ENCODE results near the gene FAM89A. TPM values are rescaled to one million over a fixed set of nuclear protein-coding genes. Genes with fewer than 3 reads are reported as not detected.

Gene FAM89A
- polyA plus RNA-seq, 1 of the 3 experiments (the other 2 are of a cell fraction): 2.7 TPM

GRCh38 chr1:231084353-231084752 lies 44.3 kb upstream of the FAM89A start (continued):
- TF ChIP-seq USF2 (IDR thresholded peaks at IDR 0.05; ENCODE audit: borderline replicate concordance, low read depth, low read length) (no peak), USF1 (IDR thresholded peaks at IDR 0.05; ENCODE audit: borderline replicate concordance, low read depth) (no peak), NRF1 (IDR thresholded peaks at IDR 0.05; ENCODE audit: low read depth, low read length) (no peak), SMC3 (IDR thresholded peaks at IDR 0.05; ENCODE audit: low read depth, low read length) (no peak), JUND (IDR thresholded peaks at IDR 0.05) (no peak), RXRA (IDR thresholded peaks at IDR 0.05; ENCODE audit: borderline replicate concordance, low read depth) (no peak)

GRCh38 chr1:231079163-231079562 lies 39.1 kb upstream of the FAM89A start:
- Histone ChIP-seq H3K9me3 (no peaks in the 10 kb centered on the region), H3K4me1 (ENCODE audit: control insufficient read depth in 1 of 2, insufficient read depth in 2 of 2, low read depth in 1 of 2, low read length in 1 of 2) (no peaks in the 10 kb centered on the region), H4K20me1 (ENCODE audit: insufficient read depth) (no peaks in the 10 kb centered on the region), H3K9me2 (no peaks in the 10 kb centered on the region), H3K4me3 (ENCODE audit: low read depth in 2 of 2, low read length in 1 of 2) (no peak overlapping the region), H3K4me2 (no peak overlapping the region), H2AFZ (ENCODE audit: low read depth) (no peak overlapping the region), H3K36me3 (replicated peaks in 1 of 2; ENCODE audit: control insufficient read depth in 1 of 2, insufficient read depth in 2 of 2, low read length in 1 of 2) (no peaks in the 10 kb centered on the region), H3K79me2 (ENCODE audit: insufficient read depth) (no peaks in the 10 kb centered on the region), H3K27ac (ENCODE audit: low read depth in 2 of 2, low read length in 1 of 2) (no peak overlapping the region), H3K27me3 (ENCODE audit: insufficient read depth) (peaks cover 3% of the 10 kb centered on the region; the same call in 1 of the 2 replicates), H3F3A (replicated peaks; ENCODE audit: insufficient read depth) (no peaks in the 10 kb centered on the region), H3K9ac (no peak overlapping the region)
- CTCF ChIA-PET: no interaction called here
- DNase-seq: no peak
- POLR2A ChIA-PET: no interaction called here
- TF ChIP-seq FOXM1 (IDR thresholded peaks at IDR 0.05; ENCODE audit: low read depth): no peak
- no peak for TF ChIP-seq FOSL2 (IDR thresholded peaks at IDR 0.05; ENCODE audit: borderline replicate concordance, low read depth)
- WGBS (ENCODE audit: low lambda C conversion rate): 18% methylated on average over 4 of the region's 4 CpGs

GRCh38 chr1:231078250-231078649 lies 38.2 kb upstream of the FAM89A start:
- H3F3A ChIP-seq (replicated peaks; ENCODE audit: insufficient read depth): no peaks in the 10 kb centered on the region
- H3K4me1 ChIP-seq (ENCODE audit: control insufficient read depth in 1 of 2, insufficient read depth in 2 of 2, low read depth in 1 of 2, low read length in 1 of 2): no peaks in the 10 kb centered on the region
- H4K20me1 ChIP-seq (ENCODE audit: insufficient read depth): no peaks in the 10 kb centered on the region
- no peak overlapping the region for H2AFZ ChIP-seq (ENCODE audit: low read depth)
- H3K9me3 ChIP-seq: no peaks in the 10 kb centered on the region
- H3K4me2 ChIP-seq: no peak overlapping the region
- no peak for TF ChIP-seq GABPA (IDR thresholded peaks at IDR 0.05; ENCODE audit: low read depth)
- CTCF ChIA-PET: interaction anchor here (1.2 kb wide), 1 partner anchor 12 kb away, joined by 3 read pairs; no protein-coding TSS in a partner anchor
- no peaks in the 10 kb centered on the region for H3K9me2 ChIP-seq
- POLR2A ChIA-PET: no interaction called here
- no peaks in the 10 kb centered on the region; the same call in 1 of the 2 replicates for H3K27me3 ChIP-seq (ENCODE audit: insufficient read depth)
- no peak for DNase-seq
- no peaks in the 10 kb centered on the region for H3K79me2 ChIP-seq (ENCODE audit: insufficient read depth)
- WGBS (ENCODE audit: low lambda C conversion rate): 64% methylated on average over 7 of the region's 7 CpGs
- H3K9ac ChIP-seq: no peak overlapping the region
- H3K36me3 ChIP-seq (replicated peaks in 1 of 2; ENCODE audit: control insufficient read depth in 1 of 2, insufficient read depth in 2 of 2, low read length in 1 of 2): no peaks in the 10 kb centered on the region
- H3K4me3 ChIP-seq (ENCODE audit: low read depth in 2 of 2, low read length in 1 of 2): no peak overlapping the region
- H3K27ac ChIP-seq (ENCODE audit: low read depth in 2 of 2, low read length in 1 of 2): no peak overlapping the region

GRCh38 chr1:231076802-231077201 lies 36.7 kb upstream of the FAM89A start:
- CTCF ChIA-PET: no interaction called here
- no peak overlapping the region for H3K4me3 ChIP-seq (ENCODE audit: low read depth in 2 of 2, low read length in 1 of 2)
- no peaks in the 10 kb centered on the region for H3K36me3 ChIP-seq (replicated peaks in 1 of 2; ENCODE audit: control insufficient read depth in 1 of 2, insufficient read depth in 2 of 2, low read length in 1 of 2)
- H4K20me1 ChIP-seq (ENCODE audit: insufficient read depth): no peaks in the 10 kb centered on the region
- DNase-seq: no peak
- WGBS (ENCODE audit: low lambda C conversion rate): 49% methylated on average over 5 of the region's 5 CpGs
- H3K27me3 ChIP-seq (ENCODE audit: insufficient read depth): no peaks in the 10 kb centered on the region; the same call in 1 of the 2 replicates
- no peaks in the 10 kb centered on the region for H3K79me2 ChIP-seq (ENCODE audit: insufficient read depth)
- no peaks in the 10 kb centered on the region for H3F3A ChIP-seq (replicated peaks; ENCODE audit: insufficient read depth)
- H2AFZ ChIP-seq (ENCODE audit: low read depth): no peak overlapping the region
- no peak overlapping the region for H3K4me2 ChIP-seq
- H3K4me1 ChIP-seq (ENCODE audit: control insufficient read depth in 1 of 2, insufficient read depth in 2 of 2, low read depth in 1 of 2, low read length in 1 of 2): no peaks in the 10 kb centered on the region
- H3K9me2 ChIP-seq: no peaks in the 10 kb centered on the region
- no peak overlapping the region for H3K9ac ChIP-seq
- no peaks in the 10 kb centered on the region for H3K9me3 ChIP-seq
- POLR2A ChIA-PET: no interaction called here
- no peak overlapping the region for H3K27ac ChIP-seq (ENCODE audit: low read depth in 2 of 2, low read length in 1 of 2)
- TF ChIP-seq NRF1 (IDR thresholded peaks at IDR 0.05; ENCODE audit: low read depth, low read length): no peak
- TF ChIP-seq SIN3A (IDR thresholded peaks at IDR 0.05; ENCODE audit: borderline replicate concordance, low read depth, low read length): no peak
- TF ChIP-seq USF1 (IDR thresholded peaks at IDR 0.05; ENCODE audit: borderline replicate concordance, low read depth): no peak
- TF ChIP-seq RCOR1 (IDR thresholded peaks at IDR 0.05; ENCODE audit: low read length): no peak
- TF ChIP-seq RAD21 (IDR thresholded peaks at IDR 0.05; ENCODE audit: low read length): no peak
- no peak for TF ChIP-seq POLR2AphosphoS5 (IDR thresholded peaks at IDR 0.05; ENCODE audit: low read depth, low read length)
- TF ChIP-seq REST (IDR thresholded peaks at IDR 0.05; ENCODE audit: low read depth, low read length): no peak
- no peak for TF ChIP-seq NFIC (IDR thresholded peaks at IDR 0.05; ENCODE audit: borderline replicate concordance)
- TF ChIP-seq FOXJ3 (CRISPR knock-in tag; IDR thresholded peaks at IDR 0.05): no peak
